Stimulated activated effector memory CD8-positive, alpha-beta T cell treated with anti-CD3 and anti-CD28 coated beads, Interleukin-12 subunit alpha, Interleukin-12 subunit beta, amount 100 ng/mL, for 72 hours (primary cell): ENCODE results near the gene MON1A.

Experiments used
- ATAC-seq: fragments of 150-1000 bp; cut with Tn5 transposase; 2 replicates; pipeline ENCODE4 v1.10.0; 2021
- DNase-seq, 2 donors: peaks; one replicate each; pipeline ENCODE4 v3.0.0; 2021 to 2022; ENCODE audit warnings: low spot score in 2 of 2
- H3K27ac Mint-ChIP-seq: one replicate; pipeline ENCODE4 v1.8.0; 2022; ENCODE audit warnings: mild to moderate bottlenecking, mixed read lengths
- H3K36me3 Mint-ChIP-seq: one replicate; pipeline ENCODE4 v1.8.0; 2022; ENCODE audit warnings: mild to moderate bottlenecking, mixed read lengths
- H3K4me1 Mint-ChIP-seq: one replicate; pipeline ENCODE4 v1.8.0; 2022; ENCODE audit warnings: mixed read lengths
- H3K4me3 Mint-ChIP-seq: one replicate; pipeline ENCODE4 v1.8.0; 2022; ENCODE audit warnings: mild to moderate bottlenecking, mixed read lengths
- H3K9me3 Mint-ChIP-seq: one replicate; pipeline ENCODE4 v1.8.0; 2022; ENCODE audit warnings: mixed read lengths

MON1A gene

DNA sequence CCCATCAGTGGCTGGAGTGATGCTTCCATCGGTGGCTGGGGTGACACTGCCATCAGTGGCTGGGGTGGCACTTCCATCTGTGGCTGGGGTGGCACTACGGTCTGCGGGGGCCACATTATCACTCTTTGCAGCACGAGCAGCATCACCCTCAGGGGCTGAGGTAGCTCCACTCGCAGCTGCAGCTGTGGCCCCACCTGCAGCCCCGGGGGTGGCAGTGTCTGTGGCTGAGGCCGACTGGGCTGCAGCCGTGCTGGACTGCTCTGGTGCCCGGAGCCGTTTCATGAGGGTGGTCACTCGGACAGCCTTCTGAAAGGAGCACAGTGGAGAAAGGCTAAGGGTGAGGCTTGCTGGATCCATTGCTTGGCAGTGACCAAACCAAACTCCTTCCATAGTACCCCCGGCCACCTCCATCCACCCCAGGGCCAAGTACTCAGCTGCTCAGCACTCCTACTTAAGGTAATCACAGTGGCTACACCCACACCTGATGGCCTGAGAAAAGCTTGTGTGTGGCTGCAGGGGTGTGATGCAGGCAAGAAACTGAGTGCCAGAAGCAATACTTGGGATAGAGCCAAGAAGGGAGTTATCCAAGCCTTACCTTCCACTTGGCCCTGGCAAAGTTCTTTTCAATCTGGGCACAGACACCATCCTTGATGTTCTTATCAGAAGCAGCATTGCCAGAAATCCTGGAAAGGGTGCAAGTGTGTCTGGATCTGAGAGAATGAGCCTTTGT lies 69.9 kb downstream of the MON1A start:
- Mint-ChIP-seq H3K9me3 (no peaks in the 10 kb centered on the region), H3K4me3 (no peak overlapping the region), H3K4me1 (peaks cover 9% of the 10 kb centered on the region), H3K27ac (no peak overlapping the region), H3K36me3 (no peaks in the 10 kb centered on the region)
- ATAC-seq: no peak
- DNase-seq: no peak
